ENCODE data around the gene TRAPPC6A.

The TRAPPC6A gene

DNA sequence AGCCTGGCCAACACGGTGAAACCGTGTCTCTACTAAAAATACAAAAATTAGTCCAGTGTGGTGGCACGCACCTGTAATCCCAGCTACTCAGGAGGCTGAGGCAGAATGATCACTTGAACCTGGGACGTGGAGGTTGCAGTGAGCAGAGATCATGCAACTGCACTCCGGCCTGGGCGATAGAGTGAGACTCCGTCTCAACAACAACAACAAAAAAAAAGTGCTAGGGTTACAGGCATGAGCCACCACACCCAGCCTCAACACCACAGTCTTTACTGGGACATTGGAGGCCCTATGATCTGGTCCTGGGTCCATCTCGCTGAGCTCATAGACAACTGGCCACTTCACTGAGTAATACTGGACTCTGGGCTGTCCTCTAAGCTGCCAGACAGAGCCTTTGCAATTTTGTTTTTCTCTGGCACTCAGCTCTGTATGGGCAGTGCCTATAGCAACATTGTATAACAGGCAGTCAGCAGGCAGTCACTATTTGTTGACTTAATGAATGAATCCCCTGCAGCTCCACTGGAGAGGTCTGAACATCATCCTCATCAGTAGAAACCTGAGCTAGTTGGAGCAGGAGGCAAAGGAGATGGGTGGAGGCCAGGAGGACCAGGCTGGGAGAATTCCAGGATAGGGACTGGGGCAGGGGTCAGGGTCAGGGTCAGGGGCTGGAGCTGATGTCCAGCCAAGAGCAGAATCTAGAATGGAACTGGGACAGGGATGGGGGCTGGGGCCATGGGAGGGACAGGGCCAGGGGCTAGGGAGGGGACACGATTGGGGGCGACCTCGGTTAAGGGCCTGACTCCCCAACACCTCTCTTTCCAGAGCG lies 8.7 kb upstream of the TRAPPC6A start:
- DNase-seq (ENCODE audit: low read depth): no peak

DNA sequence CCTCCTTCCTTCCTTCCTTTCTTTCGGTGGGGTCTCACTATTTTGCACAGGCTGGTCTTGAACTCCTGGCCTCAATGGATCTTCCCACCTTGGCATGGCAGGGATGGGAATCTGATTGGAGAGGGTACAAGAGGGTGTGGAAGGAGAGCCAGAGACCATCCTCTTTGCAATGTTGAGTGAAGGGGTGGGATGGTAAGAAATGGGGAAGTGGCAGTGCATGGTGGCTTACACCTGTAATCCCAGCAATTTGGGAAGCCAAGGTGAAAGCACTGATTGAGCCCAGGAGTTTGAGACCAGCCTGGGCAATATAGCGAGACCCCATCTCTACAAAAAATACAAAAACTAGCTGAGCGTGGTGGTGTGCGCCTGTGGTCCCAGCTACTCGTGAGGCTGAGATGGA lies 6.1 kb upstream of the TRAPPC6A start:
- DNase-seq (ENCODE audit: low read depth): no peak

DNA sequence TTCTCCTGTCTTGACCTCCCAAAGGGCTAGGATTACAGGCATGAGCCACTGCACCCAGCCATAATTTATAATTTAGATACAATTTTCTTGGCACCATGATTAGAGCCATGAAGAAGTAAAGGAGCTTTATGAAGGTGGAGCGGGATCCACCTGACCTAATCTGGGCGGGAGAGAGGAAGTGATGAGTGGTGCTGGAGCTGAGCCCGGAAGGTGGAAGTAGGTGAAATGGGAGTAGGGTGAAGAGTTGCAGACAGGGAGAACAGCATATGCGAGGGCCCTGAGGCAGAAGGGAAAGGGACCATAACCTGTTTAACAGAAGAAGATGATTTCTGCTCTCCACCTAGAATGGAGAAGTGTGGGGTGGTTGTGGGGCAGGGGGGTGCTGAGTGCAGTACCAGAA lies 4.7 kb upstream of the TRAPPC6A start:
- no peak for DNase-seq (ENCODE audit: low read depth)

DNA sequence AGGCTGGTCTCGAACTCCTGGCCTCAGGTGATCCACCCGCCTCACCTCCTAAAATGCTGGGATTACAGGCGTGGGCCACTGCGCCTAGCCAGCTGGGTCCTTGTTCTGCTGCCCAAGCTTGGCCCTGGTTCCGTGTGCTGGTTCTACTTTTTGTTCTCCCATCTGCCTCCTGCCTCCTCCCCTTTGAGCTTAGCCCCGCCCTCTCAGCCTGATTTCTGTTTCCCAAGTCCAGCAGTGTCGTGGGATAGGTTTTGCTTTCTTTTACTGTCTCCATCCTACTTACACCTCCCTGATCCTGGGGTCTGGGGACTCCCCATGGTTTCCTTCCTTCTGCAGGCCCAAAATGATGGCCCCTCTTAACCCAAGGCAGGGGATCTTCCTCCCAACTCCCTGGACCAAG lies 2.9 kb upstream of the TRAPPC6A start:
- no peak for DNase-seq (ENCODE audit: low read depth)

DNA sequence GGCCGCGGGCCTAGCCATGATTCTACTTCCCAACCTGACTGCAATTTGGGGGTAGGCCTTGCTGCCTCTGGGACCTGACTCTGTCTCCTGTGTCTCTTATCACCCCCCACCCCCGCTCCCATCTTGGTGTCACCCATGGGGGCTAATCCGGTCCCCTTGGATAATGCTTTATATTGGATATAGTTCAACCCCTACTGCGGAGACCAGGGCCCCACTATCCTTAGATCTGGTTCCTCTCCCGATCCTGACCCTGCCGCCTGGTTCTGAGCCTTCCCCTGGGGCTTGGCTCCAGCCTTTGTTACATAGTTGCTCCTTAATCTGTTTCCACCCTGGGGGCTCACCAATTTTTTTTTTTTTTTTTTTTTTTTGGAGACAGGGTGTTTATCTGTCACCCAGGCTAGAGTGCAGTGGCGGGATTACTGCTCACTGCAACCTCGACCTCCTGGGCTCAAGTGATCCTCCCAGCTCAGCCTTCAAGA lies 1.9 kb upstream of the TRAPPC6A start:
- DNase-seq (ENCODE audit: low read depth): no peak

DNA sequence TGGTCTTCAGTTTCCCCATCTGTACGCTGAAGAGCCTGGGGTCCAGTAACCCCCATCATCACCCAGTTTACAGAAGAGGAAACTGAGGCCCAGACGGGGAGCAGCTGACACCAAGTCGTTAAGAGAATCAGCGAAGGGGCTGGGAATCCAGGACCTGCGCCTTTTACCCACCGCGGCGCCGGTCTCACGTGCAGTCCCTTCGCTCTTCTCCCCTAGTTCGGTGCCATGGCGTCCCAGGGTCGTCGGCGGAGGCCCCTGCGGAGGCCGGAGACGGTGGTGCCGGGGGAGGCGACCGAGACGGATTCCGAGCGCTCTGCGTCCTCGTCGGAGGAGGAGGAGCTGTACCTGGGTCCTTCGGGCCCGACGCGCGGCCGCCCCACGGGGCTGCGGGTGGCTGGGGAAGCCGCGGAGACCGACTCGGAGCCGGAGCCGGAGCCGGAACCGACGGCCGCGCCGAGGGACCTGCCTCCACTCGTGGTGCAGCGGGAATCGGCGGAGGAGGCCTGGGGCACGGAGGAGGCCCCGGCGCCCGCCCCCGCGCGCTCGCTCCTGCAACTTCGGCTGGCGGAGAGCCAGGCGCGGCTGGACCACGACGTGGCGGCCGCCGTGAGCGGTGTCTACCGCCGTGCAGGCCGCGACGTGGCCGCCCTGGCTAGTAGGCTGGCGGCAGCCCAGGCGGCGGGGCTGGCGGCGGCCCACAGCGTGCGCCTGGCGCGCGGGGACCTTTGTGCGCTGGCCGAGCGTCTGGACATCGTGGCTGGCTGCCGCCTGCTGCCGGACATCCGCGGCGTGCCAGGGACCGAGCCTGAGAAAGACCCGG lies 1.2 kb upstream of the TRAPPC6A start:
- no peak for DNase-seq (ENCODE audit: low read depth)

DNA sequence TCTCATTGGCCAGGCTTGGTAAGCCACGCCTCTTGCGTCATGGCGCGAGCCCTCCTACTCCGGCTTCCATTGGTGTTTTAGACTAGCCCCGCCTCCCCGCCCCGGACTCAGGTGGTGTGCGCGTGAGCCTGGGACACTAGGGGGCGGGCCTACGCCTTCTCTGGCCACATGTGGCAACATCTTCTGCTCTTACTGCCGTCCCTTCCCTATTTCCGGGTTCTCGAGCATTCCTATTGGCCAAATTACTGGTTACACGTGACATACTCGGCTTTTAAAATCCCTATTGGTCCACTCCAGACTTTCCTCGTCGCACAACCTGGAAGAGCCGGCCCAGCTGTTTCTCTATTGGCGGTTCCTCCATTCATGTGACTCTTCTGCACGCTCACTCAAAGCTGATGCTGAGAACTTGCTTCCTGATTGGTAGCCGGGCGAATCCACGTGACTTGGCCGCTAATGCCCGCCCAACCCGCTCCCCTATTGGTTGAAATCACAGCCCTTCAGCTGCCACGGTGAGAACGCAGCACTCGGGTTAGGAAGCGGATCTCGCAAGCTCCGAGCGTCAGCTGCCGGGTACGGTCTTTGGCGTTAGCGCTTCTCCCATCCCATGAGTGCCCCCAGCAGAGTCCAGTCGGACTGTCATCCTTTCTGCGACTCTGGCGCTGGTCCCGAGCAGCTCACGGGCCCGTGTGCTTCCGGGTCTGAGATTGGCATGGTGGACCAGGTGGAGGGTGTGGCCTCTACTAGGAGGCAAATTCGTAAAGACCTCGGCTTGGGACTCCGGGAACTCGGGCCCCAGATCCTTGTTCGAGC lies 430 bp upstream of the TRAPPC6A start, which contains the start of gene BLOC1S3:
BLOC1S3 (plus strand) TSS at position 523 of the 810 bp plus-strand sequence. CDS start 513 bp downstream, outside the sequence.
- DNase-seq (ENCODE audit: low read depth): peak; percentile 100

DNA sequence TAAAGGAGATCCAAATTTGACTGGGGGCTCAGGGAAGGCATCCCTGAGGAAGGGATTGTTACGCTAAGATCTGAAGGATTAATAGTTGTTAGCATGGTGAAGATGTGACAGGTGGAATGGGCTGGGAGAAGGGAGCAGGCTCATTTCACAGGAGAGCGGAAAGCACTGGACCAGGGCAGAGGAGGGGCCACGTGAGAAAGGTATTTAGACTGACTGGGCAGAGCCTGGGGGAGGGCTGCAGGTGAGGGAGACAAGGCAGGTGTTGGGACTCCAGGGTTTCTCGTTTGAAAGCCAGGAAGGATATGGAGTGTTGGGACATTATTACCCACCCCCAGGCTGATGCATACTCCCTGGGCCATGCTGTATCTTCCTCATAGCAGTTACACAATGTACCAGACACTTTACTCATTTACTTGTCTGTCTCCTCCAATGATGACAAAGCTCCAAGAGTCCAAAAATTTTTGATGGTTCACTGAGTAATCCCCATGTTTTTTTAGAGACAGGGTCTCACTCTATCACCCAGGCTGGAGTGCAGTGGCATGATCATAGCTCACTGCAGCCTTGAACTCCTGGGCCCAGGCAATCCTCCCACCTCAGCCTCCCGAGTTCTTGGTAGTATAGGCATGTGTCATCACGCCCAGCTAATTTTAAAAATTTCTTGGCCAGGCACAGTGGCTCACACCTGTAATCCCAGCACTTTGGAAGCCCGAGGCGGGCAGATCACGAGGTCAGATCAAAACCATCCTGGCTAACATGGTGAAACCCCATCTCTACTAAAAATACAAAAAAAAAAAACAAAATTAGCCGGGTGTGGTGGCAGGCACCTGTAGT lies 2.3 kb downstream of the TRAPPC6A start:
- DNase-seq (ENCODE audit: low read depth): peak; percentile 68

DNA sequence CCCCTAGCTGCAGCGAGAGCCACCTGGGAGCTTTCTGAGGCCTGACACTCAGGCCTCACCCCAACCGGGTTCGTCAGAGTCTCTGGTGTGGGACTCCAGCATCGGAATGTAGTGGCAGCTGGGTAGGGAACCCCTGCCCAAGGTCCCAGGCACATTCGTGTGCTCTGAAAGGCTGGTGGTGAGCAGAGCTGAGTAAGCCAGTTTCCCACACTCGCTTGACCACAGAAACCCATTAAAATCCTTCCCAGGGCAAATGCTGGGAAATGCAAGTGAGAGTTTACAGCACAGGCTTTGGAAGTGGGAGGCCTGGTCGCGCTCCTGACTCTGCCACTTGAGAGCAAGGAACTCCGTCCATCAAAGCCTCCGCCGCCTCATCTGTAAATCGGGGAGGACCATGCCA lies 4.2 kb downstream of the TRAPPC6A start:
- peak; percentile 97 for DNase-seq (ENCODE audit: low read depth)

DNA sequence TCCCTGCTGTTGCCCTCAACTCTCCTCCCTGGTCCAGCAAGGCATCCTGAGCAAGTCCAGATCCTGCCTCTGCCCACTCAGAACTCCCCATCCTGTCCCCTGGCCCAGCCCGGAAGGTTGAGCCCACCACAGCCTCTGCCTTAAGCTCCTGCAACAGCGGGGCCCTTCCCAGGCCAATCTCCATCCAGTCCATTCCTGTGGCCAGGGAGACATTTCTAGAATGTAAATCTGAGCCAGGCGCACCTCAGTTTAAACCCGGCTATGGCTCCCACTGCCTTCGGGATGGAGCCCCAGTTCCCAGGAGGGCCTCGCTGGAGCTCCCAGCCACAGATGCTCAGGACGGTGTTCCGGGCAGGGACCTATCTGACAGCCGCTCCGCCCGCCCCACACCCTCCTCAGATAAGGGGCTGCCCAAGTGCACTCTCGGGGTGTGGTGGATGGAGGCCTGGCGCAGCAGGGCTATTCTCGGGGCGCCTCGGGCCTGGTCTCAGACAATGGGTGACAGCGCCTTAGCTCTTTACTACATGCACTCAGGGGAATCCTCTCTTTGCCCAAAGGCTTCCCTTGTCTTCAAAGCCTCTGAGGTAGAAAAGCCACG lies 5.3 kb downstream of the TRAPPC6A start:
- peak; percentile 48 for DNase-seq (ENCODE audit: low read depth)

DNA sequence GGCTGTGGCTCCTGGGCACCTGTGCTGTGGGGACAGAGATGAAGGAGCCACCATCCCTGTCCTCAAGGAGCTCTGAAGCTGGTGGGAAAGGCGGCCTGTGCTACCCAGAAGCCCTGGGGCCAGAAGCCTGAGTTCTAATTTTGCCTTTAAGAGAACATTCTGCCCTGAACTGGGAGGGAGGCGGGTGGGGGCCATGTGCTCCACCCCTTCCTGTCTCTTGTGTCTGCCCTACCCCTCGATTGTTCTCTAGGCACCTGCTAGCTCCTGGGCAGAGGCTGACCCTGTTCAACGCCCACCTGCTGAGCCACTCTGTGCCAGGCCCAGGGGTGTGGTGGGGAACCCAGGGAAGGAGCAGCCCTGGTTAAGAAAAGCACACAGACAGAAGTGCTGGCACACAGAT lies 5.9 kb downstream of the TRAPPC6A start:
- no peak for DNase-seq (ENCODE audit: low read depth)

DNA sequence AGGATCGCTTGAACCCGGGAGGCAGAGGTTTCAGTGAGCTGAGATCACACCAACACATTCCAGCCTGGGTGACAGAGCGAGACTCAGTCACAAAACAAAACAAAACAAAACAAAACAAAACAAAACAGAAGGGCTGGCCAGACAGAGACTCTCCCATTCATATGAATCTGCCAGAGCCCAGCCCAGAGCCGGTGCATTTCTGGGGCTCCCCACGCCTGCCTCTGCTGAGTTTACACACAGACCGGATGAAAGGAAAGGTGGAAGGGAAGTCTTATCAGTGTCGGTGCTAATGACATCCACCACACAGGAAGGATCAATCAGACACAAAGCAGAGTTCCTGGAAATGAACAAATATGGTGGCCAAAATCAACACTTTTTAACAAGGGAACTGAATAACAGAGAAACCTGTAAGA lies 6.8 kb downstream of the TRAPPC6A start:
- no peak for DNase-seq (ENCODE audit: low read depth)

DNA sequence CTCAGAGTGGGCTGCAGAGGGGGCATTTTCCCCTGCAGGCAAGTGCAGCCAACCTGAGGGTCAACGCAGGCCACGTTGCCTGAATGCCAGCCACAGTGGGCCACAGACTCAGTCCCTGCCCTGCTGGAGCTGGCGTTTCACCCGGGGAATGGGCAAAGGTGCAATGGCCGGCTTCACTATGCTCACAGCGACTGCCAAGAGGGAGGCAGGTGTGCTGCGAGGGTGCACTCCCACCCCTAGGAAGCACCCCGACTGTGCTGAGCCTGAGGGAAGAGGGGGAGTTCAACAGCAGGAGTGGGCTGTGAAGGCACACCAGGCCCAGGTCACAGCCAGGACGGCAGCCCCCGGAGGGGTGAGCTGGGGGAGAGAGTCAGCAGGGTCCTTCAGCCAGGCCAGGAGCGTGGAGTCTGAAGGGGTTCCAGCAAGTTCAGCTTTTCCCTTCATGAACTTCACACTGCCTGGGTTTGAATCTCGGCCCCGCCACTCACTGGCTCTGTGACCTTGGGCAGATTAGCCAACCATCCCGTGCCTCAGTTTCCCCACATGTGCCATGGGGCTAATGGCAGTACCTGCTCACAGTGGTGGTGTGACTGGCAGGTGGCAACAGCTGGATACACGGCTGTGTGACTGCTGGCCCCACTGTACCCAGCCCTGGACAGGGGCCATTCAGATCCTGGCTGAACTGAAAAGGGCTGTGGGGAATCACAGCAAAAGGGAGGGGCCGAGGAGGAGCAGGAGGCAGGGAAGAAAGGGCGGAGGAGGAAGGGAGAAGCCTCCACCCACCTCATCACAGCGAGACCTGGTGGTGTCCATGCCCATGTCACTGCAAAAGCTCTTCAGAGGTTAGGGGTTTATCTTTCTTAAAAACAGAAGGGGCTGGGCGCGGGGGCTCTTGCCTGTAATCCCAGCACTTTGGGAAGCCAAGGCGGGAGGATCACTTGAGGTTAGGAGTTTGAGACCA lies 7.6 kb downstream of the TRAPPC6A start:
- no peak for DNase-seq (ENCODE audit: low read depth)

DNA sequence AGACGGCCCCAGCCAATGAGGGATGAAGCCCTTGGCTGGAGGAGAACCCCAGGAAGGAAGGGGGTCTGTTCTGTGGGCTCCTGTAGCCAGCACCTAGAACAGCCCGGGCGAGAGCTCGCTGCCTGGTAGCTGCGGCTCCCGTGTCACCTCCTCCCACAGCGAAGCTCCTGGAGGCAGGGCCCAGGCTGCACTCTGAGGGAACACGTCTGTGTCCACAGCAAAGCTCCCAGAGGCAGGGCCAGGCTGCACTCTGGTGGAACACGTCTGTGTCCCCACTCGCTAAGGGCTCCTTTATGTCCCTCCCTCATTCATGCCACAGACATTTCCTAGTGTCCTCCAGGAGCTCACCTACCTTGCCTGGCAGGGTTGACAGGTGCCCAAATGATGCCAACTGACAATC lies 8.4 kb downstream of the TRAPPC6A start:
- no peak for DNase-seq (ENCODE audit: low read depth)

DNA sequence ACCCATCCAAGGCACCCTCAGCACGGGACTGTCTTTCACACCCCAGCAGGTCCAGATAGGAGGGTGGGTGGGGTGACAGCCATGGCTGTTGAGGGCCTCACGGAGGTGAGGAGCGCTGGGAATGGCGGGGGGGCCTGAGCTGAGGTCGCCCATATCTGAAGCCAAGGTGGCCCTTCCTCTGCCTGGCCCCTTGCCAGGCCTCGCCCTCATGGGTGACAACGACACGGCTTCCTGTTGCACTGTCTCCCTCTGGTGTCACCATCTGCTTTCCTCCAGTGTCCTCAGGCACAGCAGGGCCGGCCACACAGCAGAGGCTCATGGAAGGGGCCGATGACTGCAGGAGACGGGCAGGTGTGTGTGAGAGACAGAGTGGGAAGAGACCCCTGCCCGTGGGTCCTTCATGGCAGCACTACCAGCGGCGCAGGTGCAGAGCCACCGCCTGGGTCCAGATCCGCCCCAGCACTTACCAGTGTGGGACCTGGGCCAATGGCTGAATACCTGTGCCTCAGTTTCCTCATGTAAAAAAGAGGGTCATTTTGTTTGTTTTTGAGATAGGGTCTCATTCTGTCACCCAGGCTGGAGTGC lies 9.2 kb downstream of the TRAPPC6A start:
- DNase-seq (ENCODE audit: low read depth): no peak

DNA sequence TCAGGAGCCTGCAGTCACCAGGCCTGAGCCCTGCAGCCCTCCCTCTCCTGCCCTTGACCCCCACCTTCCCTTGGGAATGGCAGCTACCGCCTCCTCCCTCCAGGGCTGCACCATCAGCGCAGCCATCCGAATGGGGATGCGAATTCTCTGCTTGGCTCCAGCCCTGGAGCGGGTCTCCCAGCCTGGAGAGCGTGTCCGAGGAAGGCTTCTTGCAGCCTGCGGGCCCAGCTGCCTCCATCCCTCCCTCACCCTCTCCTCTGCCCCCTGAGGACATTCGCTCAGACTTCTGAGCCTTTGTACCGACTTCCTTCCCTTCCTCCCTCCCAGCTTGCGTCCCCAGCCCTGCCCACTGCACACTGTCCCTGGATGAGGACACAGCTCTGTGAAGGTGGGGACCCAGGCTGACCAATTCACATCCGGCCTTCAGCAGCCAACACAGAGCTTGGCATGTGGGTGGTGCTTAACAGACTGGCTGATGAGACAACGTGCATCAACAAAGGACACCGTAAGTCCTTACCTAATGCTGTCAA lies 11.2 kb downstream of the TRAPPC6A start:
- DNase-seq (ENCODE audit: low read depth): no peak

DNA sequence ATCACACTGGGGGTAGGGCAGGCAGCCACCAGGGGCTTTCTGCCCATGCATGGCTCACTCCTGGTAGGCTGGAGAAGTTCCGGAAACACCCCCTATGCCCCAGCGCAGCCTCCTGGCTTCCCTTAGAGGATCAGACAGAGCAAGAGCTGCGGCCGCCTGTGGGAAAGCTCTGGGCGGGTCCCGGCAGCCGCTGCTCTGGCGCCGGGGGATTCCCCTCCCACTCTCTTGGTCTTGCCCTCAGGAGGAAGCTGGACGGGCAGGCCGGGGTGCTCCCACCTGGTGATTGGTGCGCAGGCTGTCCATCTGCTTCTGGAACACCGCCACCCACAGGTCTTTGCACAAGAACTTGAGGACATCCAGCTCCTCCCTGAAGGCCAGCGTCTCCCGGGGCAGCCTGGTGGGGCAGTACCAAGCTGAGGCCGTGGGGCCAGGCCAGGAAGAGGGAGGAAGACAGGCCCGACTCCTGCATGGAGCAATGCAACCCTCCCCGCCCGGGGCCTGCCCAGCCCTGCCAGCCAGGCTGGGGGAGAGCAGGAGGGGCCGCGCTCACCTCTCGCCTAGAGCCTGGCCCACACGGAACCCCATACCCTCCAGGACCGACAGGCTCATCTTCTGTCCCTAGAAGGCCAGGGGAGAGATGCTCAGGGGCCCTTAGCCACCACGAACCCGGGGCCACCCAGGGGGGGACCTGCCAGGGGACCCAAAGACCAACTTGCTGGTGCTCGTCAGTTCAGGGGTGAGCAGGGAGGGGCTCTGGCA lies 13.3 kb downstream of the TRAPPC6A start:
- peak; percentile 95 for DNase-seq (ENCODE audit: low read depth)

DNA sequence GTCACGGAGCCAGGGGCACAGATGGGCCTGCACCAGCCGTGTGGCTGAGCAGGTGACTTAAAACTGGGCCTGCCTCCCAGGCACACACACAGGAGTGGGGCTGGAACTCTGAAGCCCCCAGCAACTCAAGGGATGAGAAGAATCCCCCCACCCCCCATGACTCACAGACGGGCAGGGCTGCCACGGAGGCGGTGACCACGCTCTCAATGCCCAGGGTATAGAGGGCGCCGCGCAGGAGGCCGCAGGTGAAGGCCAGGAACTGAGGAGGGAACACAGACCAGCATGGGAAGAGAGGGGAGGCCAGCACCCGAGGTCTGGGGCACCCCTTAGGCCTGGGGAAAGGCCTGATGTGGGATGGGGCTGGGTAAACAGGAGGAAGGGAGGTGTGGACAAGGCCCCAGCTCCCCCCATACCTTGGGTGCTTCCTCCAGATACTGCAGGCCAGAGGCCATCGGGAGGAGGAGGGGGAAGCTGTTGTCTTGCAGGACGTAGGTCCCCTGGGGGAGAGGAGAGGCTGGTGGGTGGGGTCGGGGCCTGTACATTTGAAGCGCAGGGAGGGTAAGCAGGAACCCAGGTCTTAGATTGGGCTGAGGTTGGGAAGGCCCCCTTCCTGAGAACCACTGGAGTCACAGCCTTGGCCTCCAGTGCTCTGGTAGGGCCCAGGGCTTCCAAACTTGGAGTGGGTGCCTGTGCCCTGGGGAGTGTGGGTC lies 14.1 kb downstream of the TRAPPC6A start:
- no peak for DNase-seq (ENCODE audit: low read depth)
